Activated CD4-positive, alpha-beta T cell treated with anti-CD3 and anti-CD28 coated beads for 24 hours (primary cell): ENCODE results near the gene RBP4.

ENCODE experiments used
- DNase-seq, 2 donors: peaks; one replicate each; pipeline ENCODE4 v3.0.0-alpha.2; 2020; ENCODE audit warnings: low read depth in 2 of 2

RBP4 gene

GRCh38 chr10:93601146-93601773 lies at the start of gene RBP4:
RBP4 (minus strand) TSS chr10:93601235; CDS start chr10:93601028, 207 bp downstream.
- no peak for DNase-seq

- no peak for DNase-seq
Measured at GRCh38 chr10:93639791-93640190, 38.8 kb upstream of the RBP4 start.

- no peak for DNase-seq
Measured at GRCh38 chr10:93630625-93631557, 29.9 kb upstream of the RBP4 start.

- no peak for DNase-seq
Measured at GRCh38 chr10:93629647-93630305, 28.7 kb upstream of the RBP4 start.

GRCh38 chr10:93628858-93629257 lies 27.8 kb upstream of the RBP4 start:
- no peak for DNase-seq

- no peak for DNase-seq
Measured at GRCh38 chr10:93622942-93623341, 21.9 kb upstream of the RBP4 start.

GRCh38 chr10:93620925-93621324 lies 19.9 kb upstream of the RBP4 start:
- DNase-seq = no peak

- DNase-seq = no peak
Measured at GRCh38 chr10:93615576-93616235, 14.7 kb upstream of the RBP4 start.

GRCh38 chr10:93614101-93614825 lies 13.2 kb upstream of the RBP4 start:
- no peak for DNase-seq

GRCh38 chr10:93613126-93613525 lies 12.1 kb upstream of the RBP4 start:
- no peak for DNase-seq

GRCh38 chr10:93612311-93612710 lies 11.3 kb upstream of the RBP4 start, which contains the start of gene PDE6C:
PDE6C (plus strand) TSS chr10:93612537; CDS start chr10:93612726, 189 bp downstream.
- no peak for DNase-seq

GRCh38 chr10:93608421-93608820 lies 7.4 kb upstream of the RBP4 start:
- no peak for DNase-seq

GRCh38 chr10:93604146-93604545 lies 3.1 kb upstream of the RBP4 start:
- no peak for DNase-seq

- DNase-seq = no peak
Measured at GRCh38 chr10:93603023-93603422, 2.0 kb upstream of the RBP4 start.

- no peak for DNase-seq
Measured at GRCh38 chr10:93601774-93602162, 733 bp upstream of the RBP4 start.

- DNase-seq = no peak
Measured at GRCh38 chr10:93600446-93601145, 439 bp downstream of the RBP4 start.

- DNase-seq = no peak
Measured at GRCh38 chr10:93599778-93600177, 1.3 kb downstream of the RBP4 start.

- DNase-seq = no peak
Measured at GRCh38 chr10:93599335-93599734, 1.7 kb downstream of the RBP4 start.

GRCh38 chr10:93598157-93598556 lies 2.9 kb downstream of the RBP4 start:
- no peak for DNase-seq

- DNase-seq = no peak
Measured at GRCh38 chr10:93597075-93597599, 3.9 kb downstream of the RBP4 start.
